ENCODE measurements around the gene LIX1.

DNA sequence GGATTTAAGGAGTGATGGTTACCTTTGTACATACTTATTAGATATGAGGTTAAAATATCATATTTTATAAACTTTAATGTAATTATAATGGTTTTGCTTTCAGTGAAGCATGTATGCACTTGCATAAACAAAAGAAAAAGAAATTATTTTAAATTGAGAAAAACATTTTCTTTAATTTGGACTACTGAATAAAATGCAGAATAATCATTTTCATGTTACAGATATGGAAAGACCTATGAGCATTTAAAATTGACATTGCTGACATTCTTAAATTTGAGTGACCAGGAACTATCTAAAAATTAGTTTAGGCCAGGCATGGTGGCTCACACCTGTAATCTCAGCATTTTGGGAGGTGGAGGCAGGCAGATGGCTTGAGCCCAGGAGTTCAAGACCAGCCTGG is 49.2 kb downstream of the LIX1 start:
- TF ChIP-seq, protein P1, sequence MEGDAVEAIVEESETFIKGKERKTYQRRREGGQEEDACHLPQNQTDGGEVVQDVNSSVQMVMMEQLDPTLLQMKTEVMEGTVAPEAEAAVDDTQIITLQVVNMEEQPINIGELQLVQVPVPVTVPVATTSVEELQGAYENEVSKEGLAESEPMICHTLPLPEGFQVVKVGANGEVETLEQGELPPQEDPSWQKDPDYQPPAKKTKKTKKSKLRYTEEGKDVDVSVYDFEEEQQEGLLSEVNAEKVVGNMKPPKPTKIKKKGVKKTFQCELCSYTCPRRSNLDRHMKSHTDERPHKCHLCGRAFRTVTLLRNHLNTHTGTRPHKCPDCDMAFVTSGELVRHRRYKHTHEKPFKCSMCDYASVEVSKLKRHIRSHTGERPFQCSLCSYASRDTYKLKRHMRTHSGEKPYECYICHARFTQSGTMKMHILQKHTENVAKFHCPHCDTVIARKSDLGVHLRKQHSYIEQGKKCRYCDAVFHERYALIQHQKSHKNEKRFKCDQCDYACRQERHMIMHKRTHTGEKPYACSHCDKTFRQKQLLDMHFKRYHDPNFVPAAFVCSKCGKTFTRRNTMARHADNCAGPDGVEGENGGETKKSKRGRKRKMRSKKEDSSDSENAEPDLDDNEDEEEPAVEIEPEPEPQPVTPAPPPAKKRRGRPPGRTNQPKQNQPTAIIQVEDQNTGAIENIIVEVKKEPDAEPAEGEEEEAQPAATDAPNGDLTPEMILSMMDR (IDR thresholded peaks at IDR 0.05), result no peak
- TF ChIP-seq POLR2A (IDR thresholded peaks at IDR 0.05), result no peak
